ENCODE measurements around the gene CLMN.

Gene CLMN

GRCh38 chr14:95240859-95241813, 78.6 kb downstream of the CLMN start:
- DNase-seq (ENCODE audit: low read depth) = no peak

- no peak for DNase-seq (ENCODE audit: low read depth)
Measured at GRCh38 chr14:95238487-95239298, 81.0 kb downstream of the CLMN start.

GRCh38 chr14:95237958-95238340, 81.8 kb downstream of the CLMN start:
- no peak for DNase-seq (ENCODE audit: low read depth)

GRCh38 chr14:95237121-95237957, 82.4 kb downstream of the CLMN start:
- no peak for DNase-seq (ENCODE audit: low read depth)

GRCh38 chr14:95236221-95236620, 83.5 kb downstream of the CLMN start:
- DNase-seq (ENCODE audit: low read depth) = no peak

GRCh38 chr14:95235767-95236166, 83.9 kb downstream of the CLMN start:
- no peak for DNase-seq (ENCODE audit: low read depth)

- no peak for DNase-seq (ENCODE audit: low read depth)
Measured at GRCh38 chr14:95235351-95235750, 84.4 kb downstream of the CLMN start.

GRCh38 chr14:95234426-95234825, 85.3 kb downstream of the CLMN start:
- DNase-seq (ENCODE audit: low read depth) = no peak

- DNase-seq (ENCODE audit: low read depth) = no peak
Measured at GRCh38 chr14:95233702-95234241, 85.9 kb downstream of the CLMN start.

GRCh38 chr14:95232894-95233584, 86.7 kb downstream of the CLMN start:
- no peak for DNase-seq (ENCODE audit: low read depth)

GRCh38 chr14:95231966-95232633, 87.6 kb downstream of the CLMN start:
- DNase-seq (ENCODE audit: low read depth) = no peak

- DNase-seq (ENCODE audit: low read depth) = no peak
Measured at GRCh38 chr14:95229749-95230148, 90.0 kb downstream of the CLMN start.

GRCh38 chr14:95228240-95228639, 91.5 kb downstream of the CLMN start:
- DNase-seq (ENCODE audit: low read depth) = no peak

- no peak for DNase-seq (ENCODE audit: low read depth)
Measured at GRCh38 chr14:95227279-95227860, 92.3 kb downstream of the CLMN start.

GRCh38 chr14:95226801-95227200, 92.9 kb downstream of the CLMN start:
- no peak for DNase-seq (ENCODE audit: low read depth)

GRCh38 chr14:95225251-95225887, 94.3 kb downstream of the CLMN start:
- no peak for DNase-seq (ENCODE audit: low read depth)

- DNase-seq (ENCODE audit: low read depth) = no peak
Measured at GRCh38 chr14:95222870-95223398, 96.8 kb downstream of the CLMN start.

- DNase-seq (ENCODE audit: low read depth) = no peak
Measured at GRCh38 chr14:95222151-95222631, 97.5 kb downstream of the CLMN start.

GRCh38 chr14:95221531-95221930, 98.2 kb downstream of the CLMN start:
- DNase-seq (ENCODE audit: low read depth) = no peak
